Activated T-cell treated with anti-CD3 and anti-CD28 coated beads, Interleukin-2, amount 50 U/mL, for 24 hours (primary cell): ENCODE data around the gene IGSF3.
"Not testable (repeated sequence)": the region's sequence is repeated elsewhere in the genome, so short reads cannot be mapped to it uniquely, and the experiment has no call there.

Source experiments
- DNase-seq: peaks from one replicate; pipeline ENCODE4 v3.0.0-alpha.2; 2020
- H3K27ac Mint-ChIP-seq: 2 replicates; pipeline ENCODE4 v1.8.0; 2020; ENCODE audit warnings: mild to moderate bottlenecking, mixed read lengths
- H3K27me3 Mint-ChIP-seq: 2 replicates; pipeline ENCODE4 v1.8.0; 2020; ENCODE audit warnings: mixed read lengths
- H3K36me3 Mint-ChIP-seq: 2 replicates; pipeline ENCODE4 v1.8.0; 2020; ENCODE audit warnings: low read depth, mixed read lengths
- H3K4me1 Mint-ChIP-seq: 2 replicates; pipeline ENCODE4 v1.8.0; 2020; ENCODE audit warnings: low read depth, mixed read lengths
- H3K4me3 Mint-ChIP-seq: 2 replicates; pipeline ENCODE4 v1.8.0; 2020; ENCODE audit warnings: mild to moderate bottlenecking, moderate library complexity, mixed read lengths
- H3K9me3 Mint-ChIP-seq: 2 replicates; pipeline ENCODE4 v1.8.0; 2020; ENCODE audit warnings: mixed read lengths

Gene IGSF3

DNA sequence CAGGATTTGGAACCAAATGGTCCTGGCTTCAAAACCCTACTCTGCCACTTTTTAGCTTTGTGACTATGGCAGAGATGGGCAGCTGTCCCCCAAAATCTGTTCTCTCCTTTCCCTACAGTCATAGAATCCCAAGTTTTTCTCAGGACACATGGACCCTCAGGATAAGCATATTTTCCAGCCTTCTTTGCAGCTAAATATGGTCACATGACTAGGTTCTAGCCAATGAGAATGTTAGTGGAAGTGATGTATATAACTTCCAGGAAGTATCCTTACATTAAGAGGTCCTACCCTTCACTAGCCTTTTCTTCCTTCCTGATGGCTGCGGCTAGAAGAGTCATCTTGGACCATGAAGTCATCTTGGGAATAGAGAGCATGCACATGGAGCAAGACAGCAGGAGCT lies 5.9 kb downstream of the IGSF3 start:
- Mint-ChIP-seq H3K27me3 (peaks cover 46% of the 10 kb centered on the region), H3K4me3 (no peak overlapping the region), H3K27ac (no peak overlapping the region), H3K4me1 (peaks cover 12% of the 10 kb centered on the region), H3K9me3 (no peaks in the 10 kb centered on the region), H3K36me3 (no peaks in the 10 kb centered on the region)
- DNase-seq, result no peak

DNA sequence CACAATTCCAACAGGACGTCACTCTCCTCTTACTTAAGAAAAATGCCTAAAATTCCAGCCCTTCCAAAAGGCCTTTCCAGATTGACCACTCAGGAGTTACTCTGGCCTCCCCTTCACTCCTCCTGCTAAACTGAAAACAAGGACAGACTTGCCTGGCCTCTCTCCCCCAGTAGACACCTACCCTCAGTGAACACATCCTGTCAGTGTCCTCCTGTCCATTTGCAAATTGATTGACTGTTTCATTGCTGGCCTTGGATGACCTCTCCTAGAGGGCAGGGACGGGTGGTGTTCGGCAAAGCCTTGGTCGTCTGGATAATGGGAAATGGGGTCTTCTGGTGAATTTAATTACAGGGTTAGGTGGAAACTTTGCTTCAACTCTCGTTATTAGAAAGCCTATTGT lies 8.9 kb downstream of the IGSF3 start:
- H3K9me3 Mint-ChIP-seq, H3K27ac Mint-ChIP-seq, H3K4me1 Mint-ChIP-seq, H3K36me3 Mint-ChIP-seq, H3K4me3 Mint-ChIP-seq, DNase-seq: not testable (repeated sequence)
- peaks cover 22% of the 10 kb centered on the region for H3K27me3 Mint-ChIP-seq

DNA sequence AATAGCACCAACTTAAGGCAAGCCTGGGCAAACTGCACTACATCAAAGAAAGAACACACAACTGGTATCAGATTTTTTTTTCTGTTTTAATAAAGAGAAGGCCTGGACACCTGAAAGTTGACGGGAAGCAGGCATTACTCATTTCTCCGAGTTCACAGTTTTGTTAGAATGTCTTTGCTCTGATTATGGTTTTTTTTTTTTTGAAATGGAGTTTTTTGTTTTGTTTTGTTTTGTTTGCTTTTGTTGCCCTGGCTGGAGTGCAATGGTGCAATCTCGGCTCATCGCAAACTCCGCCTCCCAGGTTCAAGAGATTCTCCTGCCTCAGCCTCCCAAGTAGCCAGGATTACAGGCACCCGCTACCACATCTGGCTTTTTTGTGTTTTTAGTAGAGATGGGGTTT lies 9.7 kb downstream of the IGSF3 start:
- not testable (repeated sequence) for H3K9me3 Mint-ChIP-seq, H3K36me3 Mint-ChIP-seq, H3K4me3 Mint-ChIP-seq, H3K27ac Mint-ChIP-seq, DNase-seq, H3K4me1 Mint-ChIP-seq
- H3K27me3 Mint-ChIP-seq, result peaks cover 17% of the 10 kb centered on the region

GRCh38 chr1:116654351-116654750 lies 13.2 kb downstream of the IGSF3 start:
- peaks cover 13% of the 10 kb centered on the region for H3K27me3 Mint-ChIP-seq
- H3K36me3 Mint-ChIP-seq, result no peaks in the 10 kb centered on the region
- no peaks in the 10 kb centered on the region for H3K4me1 Mint-ChIP-seq
- no peak overlapping the region for H3K27ac Mint-ChIP-seq
- DNase-seq, result no peak
- no peak overlapping the region for H3K4me3 Mint-ChIP-seq
- H3K9me3 Mint-ChIP-seq, result no peaks in the 10 kb centered on the region

GRCh38 chr1:116652598-116652997 lies 14.9 kb downstream of the IGSF3 start:
- not testable (repeated sequence) for H3K4me1 Mint-ChIP-seq, DNase-seq, H3K4me3 Mint-ChIP-seq, H3K27ac Mint-ChIP-seq, H3K9me3 Mint-ChIP-seq, H3K36me3 Mint-ChIP-seq
- peaks cover 13% of the 10 kb centered on the region for H3K27me3 Mint-ChIP-seq

DNA sequence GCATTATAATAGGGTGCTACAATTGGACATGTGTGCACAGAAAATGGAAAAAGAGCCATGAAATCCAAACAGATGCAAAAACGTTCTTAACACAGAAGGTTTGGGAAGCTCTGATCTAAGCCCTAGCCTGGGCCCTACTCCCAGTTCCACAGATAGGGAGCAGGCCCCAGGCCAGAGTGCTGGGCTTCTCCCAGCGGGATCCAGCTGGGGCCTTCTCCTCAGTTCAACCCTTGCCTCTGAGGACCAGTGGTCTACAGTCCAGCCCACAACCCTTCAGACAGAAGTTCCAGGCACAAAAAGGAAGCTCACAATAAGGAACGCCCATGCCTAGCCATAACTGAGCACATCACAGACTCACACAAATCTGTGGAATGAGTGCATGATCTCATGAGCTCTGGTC lies 16.8 kb downstream of the IGSF3 start:
- H3K9me3 Mint-ChIP-seq, H3K36me3 Mint-ChIP-seq, H3K4me1 Mint-ChIP-seq, H3K27ac Mint-ChIP-seq, H3K4me3 Mint-ChIP-seq, DNase-seq: not testable (repeated sequence)
- H3K27me3 Mint-ChIP-seq, result peaks cover 13% of the 10 kb centered on the region

DNA sequence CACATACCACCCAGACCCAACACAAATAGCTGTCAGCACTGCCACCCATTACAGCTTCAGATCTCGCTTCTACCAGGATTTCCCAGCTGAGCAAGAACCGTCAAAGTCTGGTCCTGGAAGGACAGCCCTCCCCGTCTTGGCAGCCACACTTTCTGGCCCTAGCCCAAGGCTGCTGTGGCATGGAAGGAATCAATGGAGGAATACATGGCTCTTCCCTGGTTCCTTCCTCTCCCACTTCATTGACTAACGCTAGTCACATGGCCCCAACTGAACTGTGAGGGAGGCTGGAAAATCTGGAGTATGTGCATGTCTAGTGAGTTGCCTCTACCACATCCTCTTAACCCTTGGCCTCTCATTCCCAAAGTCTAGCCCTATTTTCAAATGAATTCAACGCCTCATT lies 18.5 kb downstream of the IGSF3 start:
- H3K9me3 Mint-ChIP-seq, H3K4me1 Mint-ChIP-seq: not testable (repeated sequence)

GRCh38 chr1:116648325-116648724 lies 19.2 kb downstream of the IGSF3 start:
- H3K9me3 Mint-ChIP-seq, H3K4me3 Mint-ChIP-seq, H3K36me3 Mint-ChIP-seq, DNase-seq, H3K4me1 Mint-ChIP-seq, H3K27ac Mint-ChIP-seq: not testable (repeated sequence)
- H3K27me3 Mint-ChIP-seq, result peaks cover 14% of the 10 kb centered on the region

More for the DNA sequence above, 18.5 kb downstream of the IGSF3 start:
- H3K4me3 Mint-ChIP-seq, DNase-seq, H3K36me3 Mint-ChIP-seq, H3K27ac Mint-ChIP-seq: not testable (repeated sequence)
- H3K27me3 Mint-ChIP-seq, result peaks cover 15% of the 10 kb centered on the region

GRCh38 chr1:116647186-116647585 lies 20.3 kb downstream of the IGSF3 start:
- H3K9me3 Mint-ChIP-seq, H3K4me3 Mint-ChIP-seq, DNase-seq, H3K4me1 Mint-ChIP-seq, H3K36me3 Mint-ChIP-seq, H3K27ac Mint-ChIP-seq: not testable (repeated sequence)
- peaks cover 17% of the 10 kb centered on the region for H3K27me3 Mint-ChIP-seq

GRCh38 chr1:116646673-116647170 lies 20.8 kb downstream of the IGSF3 start:
- not testable (repeated sequence) for H3K4me3 Mint-ChIP-seq, DNase-seq, H3K9me3 Mint-ChIP-seq, H3K4me1 Mint-ChIP-seq, H3K27ac Mint-ChIP-seq, H3K36me3 Mint-ChIP-seq
- peaks cover 17% of the 10 kb centered on the region for H3K27me3 Mint-ChIP-seq

DNA sequence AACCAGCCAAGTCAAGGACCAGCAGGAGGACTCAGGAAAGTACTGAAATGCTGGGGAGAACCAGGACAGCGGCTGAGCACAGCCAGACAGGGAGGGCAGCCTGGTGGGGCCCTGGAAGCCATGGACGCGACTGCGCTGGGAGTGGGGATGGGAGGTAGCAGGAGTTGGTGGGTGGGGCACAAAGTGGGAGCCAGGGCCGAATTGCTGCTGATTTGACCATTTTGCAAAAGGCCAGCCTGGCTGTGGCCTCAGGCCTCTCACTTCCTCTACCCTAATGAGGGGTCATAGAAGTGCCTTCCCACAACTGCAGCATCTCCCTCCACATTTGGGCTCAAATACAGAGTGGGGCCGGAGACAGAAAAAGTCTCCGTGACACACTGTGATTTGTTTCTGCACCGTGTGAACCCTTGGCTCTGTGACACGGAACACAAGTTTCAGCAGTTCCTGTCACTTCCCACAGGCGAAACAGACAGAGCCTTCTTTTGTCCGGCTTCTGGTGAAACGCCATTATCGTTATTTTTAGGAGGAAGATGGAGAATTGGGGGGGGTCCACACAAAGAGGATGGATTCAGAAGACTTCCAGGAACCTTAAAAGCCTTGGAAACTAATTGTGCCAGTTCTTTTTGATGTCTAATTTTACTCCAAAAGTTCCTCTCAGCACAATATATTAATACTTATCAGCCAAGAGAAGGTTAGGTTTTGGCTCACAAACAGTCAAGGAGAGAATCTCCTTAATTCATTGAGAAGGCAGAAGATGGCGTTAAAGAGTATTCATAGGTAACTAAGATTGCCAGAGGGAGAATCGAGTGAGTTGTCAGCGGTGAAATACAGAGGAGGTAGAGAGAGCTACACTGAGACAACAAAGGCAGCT lies 21.5 kb downstream of the IGSF3 start:
- not testable (repeated sequence) for H3K27ac Mint-ChIP-seq, H3K9me3 Mint-ChIP-seq, H3K4me1 Mint-ChIP-seq, DNase-seq, H3K4me3 Mint-ChIP-seq, H3K36me3 Mint-ChIP-seq
- peaks cover 17% of the 10 kb centered on the region for H3K27me3 Mint-ChIP-seq

DNA sequence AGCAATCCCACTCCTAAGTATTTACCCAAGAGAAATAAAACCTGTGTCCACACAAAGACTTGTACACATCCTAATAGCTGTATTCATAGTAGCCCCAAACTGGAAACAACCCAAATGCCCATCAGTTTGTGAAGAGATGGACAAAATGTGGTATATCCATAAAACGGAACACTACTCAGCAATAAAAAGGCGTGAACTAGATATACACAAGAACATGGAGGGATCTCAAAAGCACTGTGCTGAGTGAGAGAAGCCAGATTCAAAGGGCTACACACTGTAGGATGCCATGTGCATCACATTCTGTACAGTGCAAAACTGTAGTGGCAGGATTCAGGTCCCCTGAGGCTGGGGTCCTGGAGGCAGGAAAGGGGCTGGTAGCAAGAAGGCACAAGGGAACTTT lies 22.5 kb downstream of the IGSF3 start:
- peaks cover 20% of the 10 kb centered on the region for H3K27me3 Mint-ChIP-seq
- H3K4me1 Mint-ChIP-seq, H3K36me3 Mint-ChIP-seq, DNase-seq, H3K27ac Mint-ChIP-seq, H3K9me3 Mint-ChIP-seq, H3K4me3 Mint-ChIP-seq: not testable (repeated sequence)

DNA sequence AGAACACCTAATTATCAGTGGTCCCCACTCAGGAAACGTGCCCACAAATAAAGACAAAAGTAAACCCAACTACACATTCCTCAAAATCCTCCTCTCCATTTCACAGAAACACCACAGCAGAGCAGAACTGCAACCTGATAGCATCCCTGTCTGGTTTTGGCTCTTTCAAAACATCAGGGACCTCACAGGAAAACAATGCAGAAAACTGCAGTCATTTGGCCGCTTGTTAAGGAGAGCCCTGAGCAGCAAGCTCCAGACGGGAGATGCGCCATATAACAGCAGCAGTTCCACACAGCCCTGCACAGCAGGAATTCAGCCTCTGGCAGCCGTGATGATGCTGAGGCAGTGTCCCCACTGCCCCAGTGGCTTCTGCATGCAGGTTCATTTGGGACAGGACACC lies 23.4 kb downstream of the IGSF3 start:
- not testable (repeated sequence) for DNase-seq, H3K9me3 Mint-ChIP-seq, H3K4me3 Mint-ChIP-seq, H3K27ac Mint-ChIP-seq, H3K36me3 Mint-ChIP-seq, H3K4me1 Mint-ChIP-seq
- peaks cover 18% of the 10 kb centered on the region for H3K27me3 Mint-ChIP-seq

GRCh38 chr1:116643281-116643751 lies 24.2 kb downstream of the IGSF3 start:
- not testable (repeated sequence) for H3K9me3 Mint-ChIP-seq, H3K36me3 Mint-ChIP-seq, DNase-seq, H3K27ac Mint-ChIP-seq, H3K4me3 Mint-ChIP-seq, H3K4me1 Mint-ChIP-seq
- peaks cover 18% of the 10 kb centered on the region for H3K27me3 Mint-ChIP-seq
